T follicular helper cell (primary cell): ENCODE data around the gene TNFAIP2.

Experiments
- DNase-seq: peaks from one replicate; pipeline ENCODE4 v3.0.0-alpha.2; 2020; ENCODE audit warnings: low read depth

TNFAIP2 gene

DNA sequence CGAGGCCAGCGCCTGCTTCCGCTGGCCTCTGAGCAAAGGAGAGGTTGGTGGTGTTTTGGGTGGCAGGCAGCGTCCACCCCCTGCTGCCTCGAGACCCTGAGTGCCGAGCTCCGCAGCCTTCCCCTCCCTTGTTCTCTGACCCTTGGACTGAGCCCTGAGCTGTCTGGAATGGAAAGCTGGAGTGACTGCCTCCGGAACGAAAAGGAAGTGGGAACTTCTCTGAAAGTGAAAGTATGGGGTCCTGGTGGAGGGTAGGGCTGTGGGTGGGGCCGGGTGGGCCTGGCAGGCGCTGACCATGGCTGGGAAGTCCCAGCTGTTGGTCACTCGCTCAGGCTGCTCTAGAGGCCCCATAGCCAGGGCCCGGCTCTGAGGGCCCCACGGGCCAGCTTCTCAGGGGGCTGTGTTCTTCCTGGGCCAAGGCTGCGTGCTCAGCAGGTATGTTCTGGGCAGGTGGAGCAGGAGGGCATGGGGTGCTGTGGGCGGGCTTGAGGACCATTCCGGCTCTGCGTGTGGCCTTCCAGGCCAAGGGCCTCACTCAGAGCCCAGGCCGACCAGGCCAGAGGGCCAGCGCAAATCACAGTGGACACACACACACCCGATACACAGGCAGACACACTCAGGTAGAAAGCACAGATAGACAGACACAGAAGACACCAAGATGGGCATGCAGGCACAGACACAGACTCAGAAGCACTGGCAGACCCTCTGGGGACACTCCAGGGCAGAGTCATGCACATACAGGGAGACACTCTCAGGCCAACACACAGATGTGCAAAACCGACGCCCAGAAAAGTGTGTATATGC is 28.7 kb upstream of the TNFAIP2 start, which contains the start of gene EXOC3L4:
Gene EXOC3L4, plus strand, starts transcription at position 320 of the 804 bp plus-strand sequence. CDS start 5,495 bp downstream, outside the sequence.
- DNase-seq = no peak

GRCh38 chr14:103095210-103095778 is 28.0 kb upstream of the TNFAIP2 start:
- DNase-seq = no peak

GRCh38 chr14:103096387-103096786 is 26.9 kb upstream of the TNFAIP2 start:
- no peak for DNase-seq

GRCh38 chr14:103097244-103097993 is 25.8 kb upstream of the TNFAIP2 start:
- DNase-seq = no peak

GRCh38 chr14:103097994-103098957 is 25.0 kb upstream of the TNFAIP2 start:
- DNase-seq = no peak

DNA sequence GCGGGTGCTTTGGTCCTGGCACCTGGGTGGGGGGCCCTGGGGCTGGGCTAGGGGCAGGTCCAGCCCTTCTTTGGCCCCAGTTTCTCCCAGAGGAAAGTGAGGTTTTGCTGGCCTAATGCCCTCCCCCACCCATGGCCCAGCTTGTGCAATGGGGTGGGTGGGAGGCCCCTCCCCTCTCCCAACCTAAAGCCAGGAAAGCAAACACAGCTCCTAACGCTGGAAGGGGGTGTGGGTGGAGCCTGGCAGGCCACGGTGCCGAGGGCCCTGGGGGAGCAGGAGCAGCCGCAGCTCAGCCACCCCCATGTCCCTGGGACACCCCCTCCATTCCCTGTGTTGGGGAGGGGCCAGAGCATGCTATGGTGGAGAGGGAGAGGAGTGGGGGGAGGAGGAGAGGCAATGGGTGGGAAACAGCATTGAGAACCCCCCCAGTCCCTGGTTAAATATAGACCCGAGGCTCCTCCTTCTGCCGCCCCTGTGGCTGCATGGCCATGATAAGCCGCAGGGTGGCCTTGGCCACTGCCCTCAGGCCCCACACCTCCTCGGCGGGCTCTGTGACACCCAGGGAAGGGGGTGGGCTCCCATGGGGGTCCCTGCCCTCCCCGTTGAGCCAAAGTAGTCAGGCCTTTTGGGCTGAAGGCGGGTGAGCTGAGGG is 24.1 kb upstream of the TNFAIP2 start:
- no peak for DNase-seq

DNA sequence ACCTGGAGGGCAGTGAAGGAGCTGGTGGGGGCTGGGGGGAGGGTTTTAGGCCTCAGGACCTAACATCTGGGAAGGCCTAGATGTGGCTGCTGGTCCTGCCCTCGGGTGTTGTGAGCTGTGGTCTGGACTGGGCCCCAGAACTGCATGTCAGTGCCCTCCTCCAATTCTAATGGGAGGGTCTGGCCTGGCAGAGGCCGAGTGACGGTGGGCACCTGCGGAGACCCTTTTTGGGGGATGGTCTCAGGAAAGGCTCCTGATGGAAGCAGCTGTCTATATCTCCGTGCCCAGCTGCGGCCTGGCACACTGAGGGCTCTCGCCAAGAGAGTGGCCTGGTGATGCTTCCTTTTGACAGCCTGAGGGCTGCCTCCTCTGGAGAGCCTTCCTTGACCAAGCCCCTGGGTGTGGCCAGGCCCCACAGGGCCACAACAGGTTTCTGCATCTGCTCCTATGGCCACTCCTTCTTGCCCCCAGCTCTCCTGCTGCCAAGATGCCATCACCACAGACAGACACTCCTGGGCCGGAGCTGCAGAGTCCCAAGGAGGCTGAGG is 23.5 kb upstream of the TNFAIP2 start:
- no peak for DNase-seq

GRCh38 chr14:103100281-103101121 is 22.8 kb upstream of the TNFAIP2 start:
- DNase-seq = no peak

DNA sequence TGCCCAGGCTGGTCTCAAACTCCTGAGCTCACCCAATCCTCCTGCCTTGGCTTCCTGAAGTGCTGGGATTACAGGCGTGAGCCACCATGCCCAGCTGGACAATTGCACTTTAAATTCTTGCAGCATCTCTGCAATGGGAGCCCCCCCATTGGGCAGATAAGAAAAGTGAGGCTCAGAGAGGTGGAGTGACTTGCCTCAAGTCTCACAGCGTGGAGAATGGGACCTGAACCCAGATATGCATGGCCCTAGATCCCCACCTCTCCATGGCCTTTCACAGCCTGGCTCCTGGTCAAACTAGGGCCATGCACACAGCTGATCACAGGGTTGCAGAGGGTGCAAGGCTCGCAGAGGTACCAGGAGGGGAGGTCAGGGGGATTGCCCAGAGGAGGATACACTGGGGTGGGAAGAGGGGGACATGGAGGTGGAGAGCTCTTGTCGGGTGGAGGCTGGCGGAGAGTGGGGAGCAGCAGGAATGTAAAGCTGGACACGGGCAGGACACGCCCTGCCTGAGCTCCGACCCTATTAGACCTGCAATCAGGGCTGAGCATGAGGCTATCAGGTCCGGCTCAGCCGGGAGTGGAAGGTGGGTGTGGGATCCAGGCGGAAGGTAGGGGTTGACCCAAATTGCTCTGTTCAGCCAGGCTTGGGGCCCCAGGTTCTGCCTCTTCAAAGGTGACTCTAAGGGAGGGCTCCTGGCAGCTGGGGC is 21.9 kb upstream of the TNFAIP2 start:
- DNase-seq = no peak

DNA sequence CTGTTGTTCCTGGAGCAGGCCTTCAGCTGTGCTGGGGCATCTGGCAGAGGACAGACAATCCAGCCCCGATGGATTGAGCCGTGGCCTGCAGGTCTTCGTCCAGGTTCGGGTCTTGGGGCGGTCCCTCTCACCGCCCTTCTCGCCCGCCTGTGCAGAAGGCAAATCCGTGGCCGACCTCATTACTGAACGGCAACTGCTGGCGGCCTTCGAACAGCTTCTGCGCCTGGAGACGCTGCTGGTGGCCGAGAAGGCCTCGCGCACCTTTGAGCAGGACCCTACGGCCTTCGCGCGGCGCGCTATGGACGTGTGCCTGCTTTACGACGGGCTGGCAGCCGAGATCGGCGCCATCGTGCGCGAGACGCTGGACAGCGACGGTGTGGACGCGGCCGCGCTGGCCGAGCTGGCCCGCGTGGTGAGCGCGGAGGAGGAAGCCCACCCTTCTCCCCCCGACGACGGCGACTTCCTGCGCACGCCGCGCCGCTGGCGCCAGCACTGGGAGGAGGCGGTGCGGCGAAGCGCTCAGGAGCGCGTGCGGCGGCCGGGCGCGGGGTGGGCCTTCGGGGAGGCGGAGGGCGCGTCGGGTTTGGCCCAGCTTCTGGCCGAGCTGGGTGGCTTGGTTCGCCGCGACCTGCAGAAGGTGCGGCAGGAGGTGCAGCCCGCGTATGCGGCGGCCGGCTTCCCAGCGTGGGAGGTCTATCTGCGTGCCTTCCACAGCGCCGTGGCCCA is 21.1 kb upstream of the TNFAIP2 start:
- DNase-seq = no peak

DNA sequence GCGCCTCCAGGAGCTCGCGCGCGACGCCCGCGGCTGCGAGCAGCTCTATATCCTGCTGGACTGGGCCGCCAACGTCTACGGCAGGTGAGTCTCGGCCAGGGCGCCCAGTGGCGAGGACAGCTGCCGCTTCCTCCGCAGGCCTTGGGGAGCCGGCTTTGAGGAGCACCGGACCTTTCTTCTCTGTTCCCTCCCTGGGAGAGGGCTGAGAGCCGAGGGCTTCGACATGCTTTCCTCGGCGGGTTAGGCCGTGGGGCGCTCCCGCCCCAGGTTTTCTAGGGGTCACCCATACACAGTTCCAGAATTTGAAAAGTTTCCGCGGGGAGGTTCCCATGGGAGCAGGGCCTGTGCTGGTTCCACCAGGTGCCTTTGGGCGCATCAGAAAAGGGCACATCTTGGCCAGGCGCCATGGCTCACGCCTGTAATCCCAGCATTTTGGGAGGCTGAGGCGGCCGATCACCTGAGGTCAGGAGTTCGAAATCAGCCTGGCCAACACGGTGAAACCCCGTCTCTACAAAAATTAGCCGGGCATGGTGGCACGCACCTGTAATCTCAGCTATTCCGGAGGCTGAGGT is 20.5 kb upstream of the TNFAIP2 start:
- DNase-seq = no peak

- DNase-seq = no peak
These were observed 19.5 kb upstream of the TNFAIP2 start for GRCh38 chr14:103103461-103104388.

DNA sequence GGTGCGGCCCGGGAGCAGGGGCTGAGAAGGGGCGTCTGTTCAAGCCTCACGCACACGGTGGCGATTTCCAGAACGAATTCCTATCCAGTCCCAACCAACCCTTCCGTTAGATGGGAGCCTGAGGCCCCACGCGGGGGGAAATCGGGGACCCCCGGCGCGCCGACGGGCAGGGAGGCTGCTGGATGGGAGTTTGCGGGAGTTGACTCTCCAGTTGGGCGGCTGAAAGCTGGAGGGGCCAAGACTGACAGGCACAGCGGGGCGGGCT is 18.9 kb upstream of the TNFAIP2 start:
- DNase-seq = no peak

- peak; percentile 56 for DNase-seq
These were observed 18.4 kb upstream of the TNFAIP2 start for GRCh38 chr14:103104654-103105452.

DNA sequence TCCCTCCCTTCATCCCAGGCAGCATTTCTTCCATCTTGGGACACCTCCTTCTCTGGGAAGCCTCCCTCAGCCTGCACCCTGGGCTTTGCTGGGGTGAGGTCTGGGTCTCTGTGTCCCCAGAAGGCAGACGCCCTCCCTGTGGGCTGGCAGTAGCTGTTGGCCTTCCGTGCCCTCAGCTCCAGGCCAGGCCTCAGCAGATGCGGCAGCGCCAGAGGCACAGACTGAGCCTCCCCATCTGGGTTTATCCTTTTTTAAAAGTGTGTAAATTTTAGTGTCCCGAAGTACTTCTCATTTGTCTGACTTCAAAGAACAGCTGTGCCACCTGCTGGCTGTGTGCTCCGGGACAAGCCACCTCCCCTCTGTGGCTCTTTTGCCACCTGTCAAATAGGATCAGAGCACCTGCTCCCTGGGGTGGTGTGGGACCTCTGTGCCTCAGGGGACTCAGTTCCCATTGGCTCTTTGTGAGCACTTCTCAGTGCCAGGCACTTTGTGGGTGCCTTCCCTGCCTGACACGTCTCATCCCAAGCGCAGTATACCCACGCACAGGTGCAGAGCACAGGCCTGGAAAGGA is 17.6 kb upstream of the TNFAIP2 start:
- no peak for DNase-seq

- no peak for DNase-seq
These were observed 15.8 kb upstream of the TNFAIP2 start for GRCh38 chr14:103107455-103107854.
